ENCODE data around the gene SLC25A11. TPM values are rescaled to one million over a fixed set of nuclear protein-coding genes. Genes with fewer than 3 reads are reported as not detected.

Gene SLC25A11
- polyA plus RNA-seq, 1 of the 3 experiments (the other 2 are of a cell fraction) = 82.8 TPM

DNA sequence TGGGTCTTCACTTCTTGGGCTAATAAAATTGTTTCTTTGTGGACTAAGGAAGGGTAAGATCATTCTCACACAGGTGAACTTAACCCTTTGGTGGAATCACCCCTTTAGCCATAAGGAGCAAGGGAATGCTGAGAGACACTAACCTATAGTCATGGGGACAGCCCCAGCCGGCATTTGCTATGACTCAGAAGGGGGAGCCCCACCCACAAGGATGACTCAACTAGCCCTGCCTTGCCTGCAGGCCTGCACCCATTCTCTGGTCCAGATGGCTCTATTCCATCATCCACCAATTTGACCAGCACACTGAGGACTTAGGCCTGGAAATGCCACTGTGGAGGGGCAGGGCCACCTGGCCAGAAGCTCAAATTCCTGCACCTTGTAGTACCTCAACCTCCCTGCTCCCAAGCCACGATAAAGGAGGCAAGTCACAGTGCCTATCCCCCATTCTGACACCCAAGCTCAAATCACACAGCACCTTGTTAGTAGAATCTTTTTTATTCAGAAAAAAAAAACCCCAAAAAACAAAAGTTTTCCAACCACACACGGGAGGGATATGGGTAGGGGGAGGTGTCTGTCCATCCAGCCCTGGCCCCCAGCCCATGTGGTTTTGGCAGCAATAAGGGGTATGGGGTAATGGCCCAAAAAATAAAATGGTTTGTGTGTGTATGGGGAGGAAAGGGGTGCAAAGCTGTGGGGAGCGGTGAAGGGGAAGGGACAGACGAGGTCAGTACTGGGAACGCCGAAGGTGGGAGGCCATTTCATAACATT, 5.5 kb upstream of the SLC25A11 start:
- CTCF ChIA-PET = interaction anchor here (0.5 to 1.1 kb wide), 3 partner anchors 22 to 155 kb away, joined by 3 read pairs; partner anchors contain the start of gene SPAG7
- peak overlapping the region; percentile 63 to 97 for H3K27ac ChIP-seq (ENCODE audit: low read depth in 2 of 2, low read length in 1 of 2)
- DNase-seq = no peak
- no peak; the same call in 1 of the 2 replicates for TF ChIP-seq POLR2AphosphoS5 (IDR thresholded peaks at IDR 0.05; ENCODE audit: low read depth, low read length)
- TF ChIP-seq, protein P1, sequence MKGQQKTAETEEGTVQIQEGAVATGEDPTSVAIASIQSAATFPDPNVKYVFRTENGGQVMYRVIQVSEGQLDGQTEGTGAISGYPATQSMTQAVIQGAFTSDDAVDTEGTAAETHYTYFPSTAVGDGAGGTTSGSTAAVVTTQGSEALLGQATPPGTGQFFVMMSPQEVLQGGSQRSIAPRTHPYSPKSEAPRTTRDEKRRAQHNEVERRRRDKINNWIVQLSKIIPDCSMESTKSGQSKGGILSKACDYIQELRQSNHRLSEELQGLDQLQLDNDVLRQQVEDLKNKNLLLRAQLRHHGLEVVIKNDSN (IDR thresholded peaks at IDR 0.05; ENCODE audit: borderline replicate concordance, low read depth) = no peak
- TF ChIP-seq TAF1 (IDR thresholded peaks at IDR 0.05; ENCODE audit: borderline replicate concordance, low read depth, low read length) = peak; percentile 32; the same call in 1 of the 2 replicates
- TF ChIP-seq GATA2 (CRISPR knock-in tag; IDR thresholded peaks at IDR 0.05) = no peak
- no peak for TF ChIP-seq EZH2phosphoT487 (IDR thresholded peaks at IDR 0.05; ENCODE audit: borderline replicate concordance, low read depth)
- no peak for TF ChIP-seq RFX5 (IDR thresholded peaks at IDR 0.05; ENCODE audit: low read length)
- TF ChIP-seq, protein P2, sequence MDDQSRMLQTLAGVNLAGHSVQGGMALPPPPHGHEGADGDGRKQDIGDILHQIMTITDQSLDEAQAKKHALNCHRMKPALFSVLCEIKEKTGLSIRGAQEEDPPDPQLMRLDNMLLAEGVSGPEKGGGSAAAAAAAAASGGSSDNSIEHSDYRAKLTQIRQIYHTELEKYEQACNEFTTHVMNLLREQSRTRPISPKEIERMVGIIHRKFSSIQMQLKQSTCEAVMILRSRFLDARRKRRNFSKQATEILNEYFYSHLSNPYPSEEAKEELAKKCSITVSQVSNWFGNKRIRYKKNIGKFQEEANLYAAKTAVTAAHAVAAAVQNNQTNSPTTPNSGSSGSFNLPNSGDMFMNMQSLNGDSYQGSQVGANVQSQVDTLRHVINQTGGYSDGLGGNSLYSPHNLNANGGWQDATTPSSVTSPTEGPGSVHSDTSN (IDR thresholded peaks at IDR 0.05) = peak; percentile 64
- TF ChIP-seq, protein P3, sequence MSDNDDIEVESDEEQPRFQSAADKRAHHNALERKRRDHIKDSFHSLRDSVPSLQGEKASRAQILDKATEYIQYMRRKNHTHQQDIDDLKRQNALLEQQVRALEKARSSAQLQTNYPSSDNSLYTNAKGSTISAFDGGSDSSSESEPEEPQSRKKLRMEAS (IDR thresholded peaks at IDR 0.05; ENCODE audit: low read depth) = peak; percentile 80
- TF ChIP-seq RCOR1 (IDR thresholded peaks at IDR 0.05; ENCODE audit: low read length) = no peak
- TF ChIP-seq, protein P4, sequence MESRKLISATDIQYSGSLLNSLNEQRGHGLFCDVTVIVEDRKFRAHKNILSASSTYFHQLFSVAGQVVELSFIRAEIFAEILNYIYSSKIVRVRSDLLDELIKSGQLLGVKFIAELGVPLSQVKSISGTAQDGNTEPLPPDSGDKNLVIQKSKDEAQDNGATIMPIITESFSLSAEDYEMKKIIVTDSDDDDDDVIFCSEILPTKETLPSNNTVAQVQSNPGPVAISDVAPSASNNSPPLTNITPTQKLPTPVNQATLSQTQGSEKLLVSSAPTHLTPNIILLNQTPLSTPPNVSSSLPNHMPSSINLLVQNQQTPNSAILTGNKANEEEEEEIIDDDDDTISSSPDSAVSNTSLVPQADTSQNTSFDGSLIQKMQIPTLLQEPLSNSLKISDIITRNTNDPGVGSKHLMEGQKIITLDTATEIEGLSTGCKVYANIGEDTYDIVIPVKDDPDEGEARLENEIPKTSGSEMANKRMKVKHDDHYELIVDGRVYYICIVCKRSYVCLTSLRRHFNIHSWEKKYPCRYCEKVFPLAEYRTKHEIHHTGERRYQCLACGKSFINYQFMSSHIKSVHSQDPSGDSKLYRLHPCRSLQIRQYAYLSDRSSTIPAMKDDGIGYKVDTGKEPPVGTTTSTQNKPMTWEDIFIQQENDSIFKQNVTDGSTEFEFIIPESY (IDR thresholded peaks at IDR 0.05; ENCODE audit: borderline replicate concordance, low read depth) = 0 out of 2 replicates have a peak, but pooled peaks have one; percentile 35
- TF ChIP-seq, protein P5, sequence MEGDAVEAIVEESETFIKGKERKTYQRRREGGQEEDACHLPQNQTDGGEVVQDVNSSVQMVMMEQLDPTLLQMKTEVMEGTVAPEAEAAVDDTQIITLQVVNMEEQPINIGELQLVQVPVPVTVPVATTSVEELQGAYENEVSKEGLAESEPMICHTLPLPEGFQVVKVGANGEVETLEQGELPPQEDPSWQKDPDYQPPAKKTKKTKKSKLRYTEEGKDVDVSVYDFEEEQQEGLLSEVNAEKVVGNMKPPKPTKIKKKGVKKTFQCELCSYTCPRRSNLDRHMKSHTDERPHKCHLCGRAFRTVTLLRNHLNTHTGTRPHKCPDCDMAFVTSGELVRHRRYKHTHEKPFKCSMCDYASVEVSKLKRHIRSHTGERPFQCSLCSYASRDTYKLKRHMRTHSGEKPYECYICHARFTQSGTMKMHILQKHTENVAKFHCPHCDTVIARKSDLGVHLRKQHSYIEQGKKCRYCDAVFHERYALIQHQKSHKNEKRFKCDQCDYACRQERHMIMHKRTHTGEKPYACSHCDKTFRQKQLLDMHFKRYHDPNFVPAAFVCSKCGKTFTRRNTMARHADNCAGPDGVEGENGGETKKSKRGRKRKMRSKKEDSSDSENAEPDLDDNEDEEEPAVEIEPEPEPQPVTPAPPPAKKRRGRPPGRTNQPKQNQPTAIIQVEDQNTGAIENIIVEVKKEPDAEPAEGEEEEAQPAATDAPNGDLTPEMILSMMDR (IDR thresholded peaks at IDR 0.05) = no peak
- TF ChIP-seq, protein P6, sequence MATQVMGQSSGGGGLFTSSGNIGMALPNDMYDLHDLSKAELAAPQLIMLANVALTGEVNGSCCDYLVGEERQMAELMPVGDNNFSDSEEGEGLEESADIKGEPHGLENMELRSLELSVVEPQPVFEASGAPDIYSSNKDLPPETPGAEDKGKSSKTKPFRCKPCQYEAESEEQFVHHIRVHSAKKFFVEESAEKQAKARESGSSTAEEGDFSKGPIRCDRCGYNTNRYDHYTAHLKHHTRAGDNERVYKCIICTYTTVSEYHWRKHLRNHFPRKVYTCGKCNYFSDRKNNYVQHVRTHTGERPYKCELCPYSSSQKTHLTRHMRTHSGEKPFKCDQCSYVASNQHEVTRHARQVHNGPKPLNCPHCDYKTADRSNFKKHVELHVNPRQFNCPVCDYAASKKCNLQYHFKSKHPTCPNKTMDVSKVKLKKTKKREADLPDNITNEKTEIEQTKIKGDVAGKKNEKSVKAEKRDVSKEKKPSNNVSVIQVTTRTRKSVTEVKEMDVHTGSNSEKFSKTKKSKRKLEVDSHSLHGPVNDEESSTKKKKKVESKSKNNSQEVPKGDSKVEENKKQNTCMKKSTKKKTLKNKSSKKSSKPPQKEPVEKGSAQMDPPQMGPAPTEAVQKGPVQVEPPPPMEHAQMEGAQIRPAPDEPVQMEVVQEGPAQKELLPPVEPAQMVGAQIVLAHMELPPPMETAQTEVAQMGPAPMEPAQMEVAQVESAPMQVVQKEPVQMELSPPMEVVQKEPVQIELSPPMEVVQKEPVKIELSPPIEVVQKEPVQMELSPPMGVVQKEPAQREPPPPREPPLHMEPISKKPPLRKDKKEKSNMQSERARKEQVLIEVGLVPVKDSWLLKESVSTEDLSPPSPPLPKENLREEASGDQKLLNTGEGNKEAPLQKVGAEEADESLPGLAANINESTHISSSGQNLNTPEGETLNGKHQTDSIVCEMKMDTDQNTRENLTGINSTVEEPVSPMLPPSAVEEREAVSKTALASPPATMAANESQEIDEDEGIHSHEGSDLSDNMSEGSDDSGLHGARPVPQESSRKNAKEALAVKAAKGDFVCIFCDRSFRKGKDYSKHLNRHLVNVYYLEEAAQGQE (IDR thresholded peaks at IDR 0.05; ENCODE audit: low read depth, low read length) = peak; percentile 25; the same call in 1 of the 2 replicates
- peak; percentile 98 for TF ChIP-seq FOSL2 (IDR thresholded peaks at IDR 0.05; ENCODE audit: borderline replicate concordance, low read depth)
- TF ChIP-seq NFIC (IDR thresholded peaks at IDR 0.05; ENCODE audit: borderline replicate concordance) = peak; percentile 52
- peak; percentile 83 for TF ChIP-seq TCF12 (IDR thresholded peaks at IDR 0.05)
- TF ChIP-seq SMC3 (IDR thresholded peaks at IDR 0.05; ENCODE audit: low read depth, low read length) = no peak
- no peak for TF ChIP-seq MEF2A (IDR thresholded peaks at IDR 0.05; ENCODE audit: borderline replicate concordance, low read depth)
- no peak for TF ChIP-seq TEAD4 (IDR thresholded peaks at IDR 0.05; ENCODE audit: borderline replicate concordance, insufficient read depth)
- peak; percentile 41; the same call in 1 of the 2 replicates for TF ChIP-seq YY1 (IDR thresholded peaks at IDR 0.05; ENCODE audit: low read depth)
- peak; percentile 60; the same call in 1 of the 2 replicates for TF ChIP-seq SIN3A (IDR thresholded peaks at IDR 0.05; ENCODE audit: borderline replicate concordance, low read depth, low read length)
- TF ChIP-seq JUND (IDR thresholded peaks at IDR 0.05) = peak; percentile 95
- TF ChIP-seq RXRA (IDR thresholded peaks at IDR 0.05; ENCODE audit: borderline replicate concordance, low read depth) = no peak

More for the DNA sequence above, 5.5 kb upstream of the SLC25A11 start:
- peak overlapping the region; percentile 41; the same call in 1 of the 2 replicates for H3K9ac ChIP-seq
- no peak overlapping the region for H2AFZ ChIP-seq (ENCODE audit: low read depth)
- no peaks in the 10 kb centered on the region for H3K9me2 ChIP-seq
- POLR2A ChIA-PET = interaction anchor here (0.6 to 4.3 kb wide), 3 partner anchors 18 to 25 kb away, joined by 3 to 32 read pairs (median 3); partner anchors contain the start of gene SPAG7
- peaks cover 81% of the 10 kb centered on the region for H3K79me2 ChIP-seq (ENCODE audit: insufficient read depth)
- peaks cover 18 to 33% of the 10 kb centered on the region in 2 experiments for H3K4me1 ChIP-seq (ENCODE audit: control insufficient read depth in 1 of 2, insufficient read depth in 2 of 2, low read depth in 1 of 2, low read length in 1 of 2)
- peak overlapping the region; percentile 79 to 99 for H3K4me3 ChIP-seq (ENCODE audit: low read depth in 2 of 2, low read length in 1 of 2)
- peaks cover 45% of the 10 kb centered on the region for H4K20me1 ChIP-seq (ENCODE audit: insufficient read depth)
- 42% methylated on average over 7 of the region's 7 CpGs for WGBS (ENCODE audit: low lambda C conversion rate)
- no peaks in the 10 kb centered on the region for H3K9me3 ChIP-seq
- peak overlapping the region; percentile 98 for H3K4me2 ChIP-seq
- no peaks in the 10 kb centered on the region for H3K27me3 ChIP-seq (ENCODE audit: insufficient read depth)
- H3K36me3 ChIP-seq (replicated peaks in 1 of 2; ENCODE audit: control insufficient read depth in 1 of 2, insufficient read depth in 2 of 2, low read length in 1 of 2) = peaks cover 37 to 40% of the 10 kb centered on the region in 2 experiments
- H3F3A ChIP-seq (replicated peaks; ENCODE audit: insufficient read depth) = peaks cover 75% of the 10 kb centered on the region
